HL-60 (cell line): Measurements from ENCODE around the gene USP10.

Source experiments
- DNase-seq, 2 experiments: peaks; one replicate each; pipeline ENCODE4 v3.0.0-alpha.2; 2010 to 2020; ENCODE audit warnings: low read depth in 1 of 2, low spot score in 1 of 2
- H3K27ac ChIP-seq: fragments of 250-450 bp; sonication (Bioruptor Pico); replicated peaks from 2 replicates; pipeline ENCODE4 v1.5.1; 2020; ENCODE audit warnings: mild to moderate bottlenecking, moderate library complexity
- H3K27me3 ChIP-seq: fragments of 250-450 bp; sonication (Bioruptor Pico); 2 replicates; pipeline ENCODE4 v1.5.1; 2021; ENCODE audit warnings: mild to moderate bottlenecking, moderate library complexity; ENCODE audit not compliant: insufficient read depth, poor library complexity, severe bottlenecking
- H3K4me3 ChIP-seq: replicated peaks from 2 replicates; pipeline ENCODE4 v1.5.1; 2011; ENCODE audit warnings: mild to moderate bottlenecking, control low read depth, low read length; ENCODE audit not compliant: insufficient read depth
- GABPA ChIP-seq: IDR thresholded peaks from 2 replicates; pipeline ENCODE4 v1.6.1; 2012; ENCODE audit warnings: low read depth
- POLR2AphosphoS5 ChIP-seq: IDR thresholded peaks from 2 replicates; pipeline ENCODE4 v1.6.1; 2012; ENCODE audit warnings: low read depth
- SPI1 ChIP-seq: IDR thresholded peaks from 2 replicates; pipeline ENCODE4 v1.6.1; 2012; ENCODE audit warnings: low read depth, mild to moderate bottlenecking, borderline replicate concordance
- TF ChIP-seq, protein P1 (sequence below): IDR thresholded peaks from 2 replicates; pipeline ENCODE4 v1.6.1; 2012; ENCODE audit warnings: low read depth; ENCODE audit not compliant: insufficient replicate concordance
- TF ChIP-seq, protein P2 (sequence below): IDR thresholded peaks from one replicate; pipeline ENCODE4 v1.5.1; 2011; ENCODE audit warnings: low read length, control low read depth, inconsistent platforms; ENCODE audit not compliant: insufficient read depth

Gene USP10

DNA sequence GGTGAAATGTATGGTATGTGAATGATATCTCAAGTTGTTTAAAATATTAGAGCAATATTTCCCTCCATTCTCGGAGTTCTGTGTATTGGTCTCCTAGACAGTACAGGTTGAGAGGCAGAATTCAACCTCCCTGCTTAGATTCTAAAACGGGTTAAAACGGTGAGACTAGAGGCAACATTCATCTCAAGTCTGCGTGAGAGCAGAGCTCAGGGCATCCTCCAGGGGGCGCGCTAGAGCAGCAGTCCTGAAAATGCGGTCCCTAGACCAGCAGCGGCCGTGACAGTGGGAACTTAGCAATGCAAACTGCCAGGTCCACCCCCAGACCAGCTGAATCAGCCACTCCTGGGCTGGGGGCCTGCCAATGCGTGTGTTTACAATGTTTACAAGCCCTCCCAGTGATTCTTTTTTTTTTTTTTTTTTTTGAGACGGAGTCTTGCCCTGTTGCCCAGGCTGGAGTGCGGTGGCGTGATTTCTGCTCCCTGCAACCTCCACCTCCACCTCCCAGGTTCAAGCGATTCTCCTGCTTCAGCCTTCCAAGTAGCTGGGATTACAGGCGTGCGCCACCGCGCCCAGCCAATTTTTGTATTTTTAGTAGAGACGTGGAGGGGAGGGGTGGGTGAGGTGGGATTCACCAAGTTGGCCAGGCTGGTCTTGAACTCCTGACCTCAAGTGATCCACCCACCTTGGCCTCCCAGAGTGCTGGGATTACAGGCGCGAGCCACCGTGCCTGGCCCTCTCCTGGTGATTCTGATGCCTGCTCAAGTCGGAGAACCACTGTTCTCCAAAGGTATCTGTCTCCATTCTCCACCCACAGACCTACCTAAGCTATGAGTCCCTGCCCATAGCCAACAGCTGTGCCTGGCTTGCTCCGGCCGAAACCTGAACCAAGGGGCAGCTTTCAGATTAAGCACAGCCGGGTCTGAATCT lies 27.3 kb upstream of the USP10 start:
- peak; percentile 72 to 81 for DNase-seq
- TF ChIP-seq, protein P1, sequence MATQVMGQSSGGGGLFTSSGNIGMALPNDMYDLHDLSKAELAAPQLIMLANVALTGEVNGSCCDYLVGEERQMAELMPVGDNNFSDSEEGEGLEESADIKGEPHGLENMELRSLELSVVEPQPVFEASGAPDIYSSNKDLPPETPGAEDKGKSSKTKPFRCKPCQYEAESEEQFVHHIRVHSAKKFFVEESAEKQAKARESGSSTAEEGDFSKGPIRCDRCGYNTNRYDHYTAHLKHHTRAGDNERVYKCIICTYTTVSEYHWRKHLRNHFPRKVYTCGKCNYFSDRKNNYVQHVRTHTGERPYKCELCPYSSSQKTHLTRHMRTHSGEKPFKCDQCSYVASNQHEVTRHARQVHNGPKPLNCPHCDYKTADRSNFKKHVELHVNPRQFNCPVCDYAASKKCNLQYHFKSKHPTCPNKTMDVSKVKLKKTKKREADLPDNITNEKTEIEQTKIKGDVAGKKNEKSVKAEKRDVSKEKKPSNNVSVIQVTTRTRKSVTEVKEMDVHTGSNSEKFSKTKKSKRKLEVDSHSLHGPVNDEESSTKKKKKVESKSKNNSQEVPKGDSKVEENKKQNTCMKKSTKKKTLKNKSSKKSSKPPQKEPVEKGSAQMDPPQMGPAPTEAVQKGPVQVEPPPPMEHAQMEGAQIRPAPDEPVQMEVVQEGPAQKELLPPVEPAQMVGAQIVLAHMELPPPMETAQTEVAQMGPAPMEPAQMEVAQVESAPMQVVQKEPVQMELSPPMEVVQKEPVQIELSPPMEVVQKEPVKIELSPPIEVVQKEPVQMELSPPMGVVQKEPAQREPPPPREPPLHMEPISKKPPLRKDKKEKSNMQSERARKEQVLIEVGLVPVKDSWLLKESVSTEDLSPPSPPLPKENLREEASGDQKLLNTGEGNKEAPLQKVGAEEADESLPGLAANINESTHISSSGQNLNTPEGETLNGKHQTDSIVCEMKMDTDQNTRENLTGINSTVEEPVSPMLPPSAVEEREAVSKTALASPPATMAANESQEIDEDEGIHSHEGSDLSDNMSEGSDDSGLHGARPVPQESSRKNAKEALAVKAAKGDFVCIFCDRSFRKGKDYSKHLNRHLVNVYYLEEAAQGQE, result no peak
- TF ChIP-seq GABPA (no peak), POLR2AphosphoS5 (no peak), SPI1 (no peak)
- TF ChIP-seq, protein P2, sequence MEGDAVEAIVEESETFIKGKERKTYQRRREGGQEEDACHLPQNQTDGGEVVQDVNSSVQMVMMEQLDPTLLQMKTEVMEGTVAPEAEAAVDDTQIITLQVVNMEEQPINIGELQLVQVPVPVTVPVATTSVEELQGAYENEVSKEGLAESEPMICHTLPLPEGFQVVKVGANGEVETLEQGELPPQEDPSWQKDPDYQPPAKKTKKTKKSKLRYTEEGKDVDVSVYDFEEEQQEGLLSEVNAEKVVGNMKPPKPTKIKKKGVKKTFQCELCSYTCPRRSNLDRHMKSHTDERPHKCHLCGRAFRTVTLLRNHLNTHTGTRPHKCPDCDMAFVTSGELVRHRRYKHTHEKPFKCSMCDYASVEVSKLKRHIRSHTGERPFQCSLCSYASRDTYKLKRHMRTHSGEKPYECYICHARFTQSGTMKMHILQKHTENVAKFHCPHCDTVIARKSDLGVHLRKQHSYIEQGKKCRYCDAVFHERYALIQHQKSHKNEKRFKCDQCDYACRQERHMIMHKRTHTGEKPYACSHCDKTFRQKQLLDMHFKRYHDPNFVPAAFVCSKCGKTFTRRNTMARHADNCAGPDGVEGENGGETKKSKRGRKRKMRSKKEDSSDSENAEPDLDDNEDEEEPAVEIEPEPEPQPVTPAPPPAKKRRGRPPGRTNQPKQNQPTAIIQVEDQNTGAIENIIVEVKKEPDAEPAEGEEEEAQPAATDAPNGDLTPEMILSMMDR, result peak; percentile 89
- Histone ChIP-seq H3K27ac (no peak overlapping the region), H3K4me3 (no peak overlapping the region), H3K27me3 (no peaks in the 10 kb centered on the region)

DNA sequence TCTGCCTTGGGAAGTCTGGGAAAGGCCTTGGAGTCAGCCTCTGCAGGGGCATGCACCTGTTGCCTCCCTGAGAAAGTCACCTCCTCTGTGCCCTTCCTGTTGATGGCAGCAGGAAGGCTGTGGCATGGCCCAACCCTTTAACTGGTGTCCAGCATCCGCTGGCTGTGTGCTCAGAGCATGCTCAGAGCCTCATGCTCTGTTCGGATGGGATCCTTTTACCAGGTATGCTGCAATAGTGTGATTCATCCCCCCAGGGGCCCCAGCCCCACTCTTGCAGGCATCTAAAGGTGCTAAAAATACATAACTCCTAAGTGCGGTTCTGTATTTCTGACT lies 26.6 kb upstream of the USP10 start:
- no peak overlapping the region for H3K27ac ChIP-seq
- no peaks in the 10 kb centered on the region for H3K27me3 ChIP-seq
- TF ChIP-seq SPI1, result no peak
- TF ChIP-seq, protein P1, result no peak
- no peak for TF ChIP-seq POLR2AphosphoS5
- TF ChIP-seq, protein P2, result no peak
- TF ChIP-seq GABPA, result no peak
- no peak overlapping the region for H3K4me3 ChIP-seq
- DNase-seq, result peak; percentile 5 to 82

DNA sequence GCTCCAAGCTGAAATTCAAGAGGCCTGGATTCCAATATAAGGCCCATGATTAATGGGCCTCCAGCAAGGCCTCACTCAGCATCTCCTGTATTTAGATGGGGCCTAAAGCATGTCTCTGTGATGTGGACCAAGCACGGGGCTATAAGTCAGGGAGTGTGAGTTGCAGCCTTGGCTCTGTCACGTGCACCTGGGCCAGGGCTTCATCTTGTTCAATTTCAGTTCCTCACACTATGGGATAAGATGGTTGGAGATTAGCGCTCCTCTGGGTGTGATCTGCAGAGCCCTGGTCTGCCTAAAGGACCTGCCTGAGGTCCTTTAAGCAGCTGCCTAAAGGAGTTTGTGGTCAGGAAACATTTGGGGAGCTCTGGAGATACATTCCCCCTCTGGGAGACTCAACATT lies 26.2 kb upstream of the USP10 start:
- Histone ChIP-seq H3K27ac (no peak overlapping the region), H3K4me3 (no peak overlapping the region), H3K27me3 (no peaks in the 10 kb centered on the region)
- no peak for TF ChIP-seq POLR2AphosphoS5
- TF ChIP-seq GABPA, result no peak
- TF ChIP-seq, protein P2, result no peak
- TF ChIP-seq, protein P1, result no peak
- TF ChIP-seq SPI1, result no peak
- DNase-seq, result no peak
